Vagina (tissue), 2 donors: Measurements from ENCODE around the gene SLC18B1. TPM values are rescaled to one million over a fixed set of nuclear protein-coding genes. Genes with fewer than 3 reads are reported as not detected.

Source experiments
- DNase-seq, 2 donors: peaks; one replicate each; pipeline ENCODE4 v3.0.0-alpha.2; 2017; ENCODE audit errors: extremely low spot score in 2 of 2
- H3K27ac ChIP-seq: fragments of 200-600 bp; sonication (generic); one replicate; pipeline ENCODE4 v1.5.1; 2019
- H3K27me3 ChIP-seq: fragments of 200-600 bp; sonication (generic); one replicate; pipeline ENCODE4 v1.5.1; 2019
- H3K36me3 ChIP-seq, 2 donors: fragments of 200-600 bp; sonication (generic); one replicate each; pipeline ENCODE4 v1.5.1; 2017 to 2019
- H3K4me1 ChIP-seq: fragments of 200-600 bp; sonication (generic); one replicate; pipeline ENCODE4 v1.5.1; 2019
- H3K4me3 ChIP-seq, 2 donors: fragments of 200-600 bp; sonication (generic); 1 replicate in 1 of 2; 2 replicates in 1 of 2; pipeline ENCODE4 v1.5.1; 2016 to 2019
- H3K9me3 ChIP-seq: fragments of 200-600 bp; sonication (generic); one replicate; pipeline ENCODE4 v1.5.1; 2019
- POLR2A ChIP-seq, 2 donors: fragments of 450-650 bp; IDR thresholded peaks; one replicate each; pipeline ENCODE4 v1.6.1; 2017; ENCODE audit warnings: antibody characterized with exemption in 2 of 2, mild to moderate bottlenecking in 2 of 2, moderate library complexity in 2 of 2
- POLR2AphosphoS5 ChIP-seq, 2 donors: sonication (generic); formaldehyde crosslinking; IDR thresholded peaks; one replicate each; pipeline ENCODE4 v1.9.0; 2017; ENCODE audit warnings: antibody characterized with exemption in 2 of 2, mild to moderate bottlenecking in 2 of 2, low read depth in 1 of 2; ENCODE audit not compliant: insufficient read depth in 1 of 2
- intact Hi-C: fragments of 100-400 bp; cut with DNase I; formaldehyde crosslinking; loops from one replicate; pipeline ENCODE4 v1.15.1; 2023
- total RNA-seq: library from RNA; depleted of rRNA; stranded (reverse); fragments of >200 nt; gene quantifications from one replicate; pipeline ENCODE4 v1.2.3, GENCODE V29; 2016
- TF ChIP-seq, protein P1 (sequence below), 3 experiments: fragments of 450-650 bp in 2 of 3; fragments of 200-600 bp in 1 of 3; sonication (generic) in 1 of 3; IDR thresholded peaks; one replicate each; pipeline ENCODE4 v1.5.1; 2017 to 2019; ENCODE audit warnings: antibody characterized with exemption in 3 of 3, mild to moderate bottlenecking in 2 of 3, moderate library complexity in 2 of 3

Gene SLC18B1
- 6.4 TPM for total RNA-seq

DNA sequence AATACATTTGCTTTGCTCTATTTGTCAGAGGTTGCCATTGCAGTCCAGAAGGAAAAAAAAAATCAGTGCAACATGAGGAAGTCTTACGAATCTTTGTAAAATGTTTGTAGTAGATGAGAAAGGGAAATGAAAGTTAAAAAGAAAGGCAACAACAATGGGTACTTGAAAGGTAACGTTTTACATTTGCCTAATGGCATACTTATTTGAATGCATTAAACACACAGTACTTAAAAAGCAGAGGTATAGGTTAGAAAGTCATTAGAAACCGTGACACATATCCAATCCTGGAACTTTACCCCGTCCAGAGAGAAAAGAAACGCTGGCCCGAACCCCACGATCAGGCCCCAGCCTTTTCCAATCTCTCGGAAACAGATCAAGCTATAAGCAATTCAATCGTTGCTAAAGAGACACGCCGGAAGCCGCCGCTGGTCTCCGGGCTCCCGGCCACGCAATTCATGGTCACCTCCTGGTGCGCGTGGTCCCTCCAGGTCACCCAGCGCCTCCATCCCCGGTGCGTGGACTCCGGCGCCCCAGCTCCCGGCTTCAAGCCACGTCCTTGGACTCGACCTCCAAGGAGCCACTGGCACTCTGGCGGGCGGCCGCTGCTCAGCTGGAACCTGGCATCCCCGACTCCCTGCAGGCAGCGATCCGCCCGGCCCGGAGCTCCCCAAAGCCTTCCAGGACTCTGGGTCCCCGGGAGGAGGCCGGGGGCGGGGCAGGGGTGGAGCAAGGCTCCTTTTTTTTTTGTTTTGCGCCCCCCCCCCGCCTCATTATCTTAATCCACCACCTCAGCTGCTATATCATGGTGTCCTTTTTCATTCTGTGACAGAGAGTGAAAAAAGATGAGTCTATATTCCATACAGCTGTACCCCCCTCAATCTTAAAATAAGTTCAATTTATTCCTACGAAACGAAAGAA lies at the start of gene SLC18B1:
TSS of gene SLC18B1 (minus strand) at position 687 of the 918 bp plus-strand sequence. CDS start at position 506, 181 bp downstream.
- no peaks in the 10 kb centered on the region for H3K27me3 ChIP-seq
- H3K9me3 ChIP-seq = no peaks in the 10 kb centered on the region
- H3K36me3 ChIP-seq = no peaks in the 10 kb centered on the region
- H3K27ac ChIP-seq = peak within 1 kb of the TSS; percentile 76
- no peak for TF ChIP-seq POLR2A (IDR thresholded peaks at IDR 0.05)
- peak in 1 of 2 donors; percentile 62 for TF ChIP-seq POLR2AphosphoS5 (IDR thresholded peaks at IDR 0.05; ENCODE audit: insufficient read depth in 1 of 2, low read depth in 1 of 2)
- intact Hi-C loops = no loop called here
- DNase-seq = no peak
- peak within 1 kb of the TSS in 1 of 2 donors; percentile 80 for H3K4me3 ChIP-seq
- H3K4me1 ChIP-seq = peaks cover 8% of the 10 kb centered on the region

DNA sequence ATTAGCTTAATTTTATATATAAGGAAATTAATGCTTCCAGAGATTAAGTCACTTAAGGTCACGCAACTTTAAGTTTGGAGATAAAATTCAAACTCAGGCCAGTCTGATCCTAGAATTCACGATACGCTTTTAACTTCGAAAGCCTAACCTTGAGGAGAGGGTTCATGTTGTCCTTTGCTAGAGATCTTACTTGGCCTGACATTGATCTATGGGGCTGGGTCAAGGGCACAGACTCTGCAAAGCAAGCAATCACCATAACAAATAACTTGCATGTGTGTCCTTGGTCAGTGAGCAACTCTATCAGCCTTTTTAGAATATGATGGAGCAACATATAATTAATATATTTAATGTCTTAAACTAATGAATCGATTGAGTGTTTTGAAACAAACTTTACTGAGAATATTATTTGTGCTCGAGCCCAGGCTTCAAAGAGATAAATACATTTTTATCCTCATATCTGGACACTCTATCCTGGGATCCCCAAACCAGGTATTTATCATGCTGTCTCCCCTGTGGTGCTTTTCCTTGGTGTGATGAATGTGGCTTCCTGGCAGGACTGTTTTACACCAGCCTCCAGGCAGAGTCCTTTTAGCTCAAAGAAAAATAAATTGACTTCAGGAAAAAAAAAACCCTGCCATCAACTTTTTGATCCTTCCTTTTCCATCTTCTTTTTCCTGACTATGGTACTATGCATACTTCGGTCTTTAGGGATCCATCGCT lies 45.0 kb upstream of the SLC18B1 start:
- H3K27me3 ChIP-seq = no peaks in the 10 kb centered on the region
- no peak overlapping the region for H3K27ac ChIP-seq
- no peak overlapping the region for H3K4me3 ChIP-seq
- intact Hi-C loops = no loop called here
- TF ChIP-seq, protein P1, sequence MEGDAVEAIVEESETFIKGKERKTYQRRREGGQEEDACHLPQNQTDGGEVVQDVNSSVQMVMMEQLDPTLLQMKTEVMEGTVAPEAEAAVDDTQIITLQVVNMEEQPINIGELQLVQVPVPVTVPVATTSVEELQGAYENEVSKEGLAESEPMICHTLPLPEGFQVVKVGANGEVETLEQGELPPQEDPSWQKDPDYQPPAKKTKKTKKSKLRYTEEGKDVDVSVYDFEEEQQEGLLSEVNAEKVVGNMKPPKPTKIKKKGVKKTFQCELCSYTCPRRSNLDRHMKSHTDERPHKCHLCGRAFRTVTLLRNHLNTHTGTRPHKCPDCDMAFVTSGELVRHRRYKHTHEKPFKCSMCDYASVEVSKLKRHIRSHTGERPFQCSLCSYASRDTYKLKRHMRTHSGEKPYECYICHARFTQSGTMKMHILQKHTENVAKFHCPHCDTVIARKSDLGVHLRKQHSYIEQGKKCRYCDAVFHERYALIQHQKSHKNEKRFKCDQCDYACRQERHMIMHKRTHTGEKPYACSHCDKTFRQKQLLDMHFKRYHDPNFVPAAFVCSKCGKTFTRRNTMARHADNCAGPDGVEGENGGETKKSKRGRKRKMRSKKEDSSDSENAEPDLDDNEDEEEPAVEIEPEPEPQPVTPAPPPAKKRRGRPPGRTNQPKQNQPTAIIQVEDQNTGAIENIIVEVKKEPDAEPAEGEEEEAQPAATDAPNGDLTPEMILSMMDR (IDR thresholded peaks at IDR 0.05) = no peak
- TF ChIP-seq POLR2A (IDR thresholded peaks at IDR 0.05) (no peak), POLR2AphosphoS5 (IDR thresholded peaks at IDR 0.05; ENCODE audit: insufficient read depth in 1 of 2, low read depth in 1 of 2) (no peak)
- H3K36me3 ChIP-seq = no peaks in the 10 kb centered on the region
- H3K9me3 ChIP-seq = no peaks in the 10 kb centered on the region
- H3K4me1 ChIP-seq = no peaks in the 10 kb centered on the region
- DNase-seq = no peak

DNA sequence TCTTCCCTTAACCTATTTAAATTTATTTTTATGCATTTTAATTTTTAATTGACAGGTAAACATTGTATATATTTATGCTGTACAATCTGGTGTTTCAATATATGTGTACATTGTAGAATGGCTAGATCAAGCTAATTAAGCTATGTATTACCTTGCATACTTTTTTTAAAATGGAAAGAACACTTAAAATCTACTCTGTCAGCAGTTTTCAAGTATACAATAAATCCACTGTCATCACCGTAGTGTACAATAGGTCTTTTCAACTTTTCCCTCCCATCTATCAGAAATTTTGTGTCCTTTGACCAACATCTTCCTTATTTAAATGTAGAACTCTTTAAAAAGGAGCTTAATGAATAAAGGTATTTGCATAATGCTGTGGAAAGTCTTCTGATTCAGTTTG lies 43.5 kb upstream of the SLC18B1 start:
- Histone ChIP-seq H3K4me1 (no peaks in the 10 kb centered on the region), H3K4me3 (no peak overlapping the region), H3K27ac (no peak overlapping the region), H3K9me3 (no peaks in the 10 kb centered on the region), H3K27me3 (no peaks in the 10 kb centered on the region), H3K36me3 (no peaks in the 10 kb centered on the region)
- DNase-seq = no peak
- TF ChIP-seq POLR2AphosphoS5 (IDR thresholded peaks at IDR 0.05; ENCODE audit: insufficient read depth in 1 of 2, low read depth in 1 of 2) (no peak), POLR2A (IDR thresholded peaks at IDR 0.05) (no peak)
- TF ChIP-seq, protein P1 (IDR thresholded peaks at IDR 0.05) = no peak
- intact Hi-C loops = no loop called here

DNA sequence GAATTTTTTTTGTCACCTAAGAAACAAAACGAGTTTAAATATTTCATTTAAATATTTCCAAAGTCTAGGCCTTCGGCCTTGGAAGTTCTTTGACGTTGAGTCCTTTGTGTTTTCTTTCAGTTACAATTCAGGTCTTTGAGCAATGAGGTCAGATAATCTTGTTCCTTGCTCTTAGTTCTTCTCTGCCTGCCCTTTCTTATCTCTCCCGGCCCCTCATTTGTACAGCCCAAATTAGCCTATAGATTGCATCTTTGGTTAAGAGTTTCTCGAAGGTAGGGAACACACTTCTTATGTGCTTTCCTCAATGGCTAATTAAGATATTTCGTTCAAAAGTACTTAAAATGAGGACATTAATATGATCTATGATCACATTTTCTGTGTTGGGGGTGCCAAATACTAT lies 34.5 kb upstream of the SLC18B1 start:
- Histone ChIP-seq H3K27ac (no peak overlapping the region), H3K27me3 (no peaks in the 10 kb centered on the region), H3K4me1 (no peaks in the 10 kb centered on the region), H3K4me3 (no peak overlapping the region), H3K9me3 (no peaks in the 10 kb centered on the region), H3K36me3 (no peaks in the 10 kb centered on the region)
- no peak for TF ChIP-seq POLR2AphosphoS5 (IDR thresholded peaks at IDR 0.05; ENCODE audit: insufficient read depth in 1 of 2, low read depth in 1 of 2)
- TF ChIP-seq, protein P1 (IDR thresholded peaks at IDR 0.05) = no peak
- TF ChIP-seq POLR2A (IDR thresholded peaks at IDR 0.05) = no peak
- intact Hi-C loops = no loop called here
- no peak for DNase-seq

DNA sequence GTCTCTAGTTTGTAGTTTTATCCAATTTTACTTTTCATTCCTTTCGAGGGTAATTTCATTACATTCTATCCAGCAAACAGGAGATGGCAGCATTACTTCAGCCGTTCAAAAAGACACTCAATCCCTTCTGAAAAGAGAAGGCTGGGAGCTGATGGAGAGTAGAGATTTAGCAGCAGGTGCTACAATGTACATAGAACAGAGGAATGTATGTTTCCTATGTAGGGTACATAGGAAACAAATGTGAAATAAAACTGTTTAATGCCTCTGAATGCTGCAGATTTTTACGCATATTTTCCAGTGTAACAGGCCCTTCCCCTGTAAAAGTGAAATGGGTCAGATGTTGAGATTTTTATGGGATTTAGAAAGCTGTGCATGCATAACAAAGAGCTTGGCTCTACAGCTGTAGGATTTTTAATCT lies 31.9 kb upstream of the SLC18B1 start:
- intact Hi-C loops = no loop called here
- no peak for DNase-seq
- Histone ChIP-seq H3K9me3 (no peaks in the 10 kb centered on the region), H3K27me3 (no peaks in the 10 kb centered on the region), H3K4me3 (no peak overlapping the region), H3K36me3 (no peaks in the 10 kb centered on the region), H3K4me1 (no peaks in the 10 kb centered on the region), H3K27ac (no peak overlapping the region)
- TF ChIP-seq POLR2AphosphoS5 (IDR thresholded peaks at IDR 0.05; ENCODE audit: insufficient read depth in 1 of 2, low read depth in 1 of 2) = no peak
- no peak for TF ChIP-seq POLR2A (IDR thresholded peaks at IDR 0.05)
- TF ChIP-seq, protein P1 (IDR thresholded peaks at IDR 0.05) = no peak
